GM20431 (cell line): ENCODE measurements around the gene KLHL35.

Experiments
- in situ Hi-C: fragments of 300-500 bp; cut with MseI, MboI; formaldehyde crosslinking; loops from one replicate; pipeline ENCODE4 v1.15.0; 2020; ENCODE audit warnings: low sequenced_read_pairs; ENCODE audit not compliant: unreplicated experiment

KLHL35 gene

DNA sequence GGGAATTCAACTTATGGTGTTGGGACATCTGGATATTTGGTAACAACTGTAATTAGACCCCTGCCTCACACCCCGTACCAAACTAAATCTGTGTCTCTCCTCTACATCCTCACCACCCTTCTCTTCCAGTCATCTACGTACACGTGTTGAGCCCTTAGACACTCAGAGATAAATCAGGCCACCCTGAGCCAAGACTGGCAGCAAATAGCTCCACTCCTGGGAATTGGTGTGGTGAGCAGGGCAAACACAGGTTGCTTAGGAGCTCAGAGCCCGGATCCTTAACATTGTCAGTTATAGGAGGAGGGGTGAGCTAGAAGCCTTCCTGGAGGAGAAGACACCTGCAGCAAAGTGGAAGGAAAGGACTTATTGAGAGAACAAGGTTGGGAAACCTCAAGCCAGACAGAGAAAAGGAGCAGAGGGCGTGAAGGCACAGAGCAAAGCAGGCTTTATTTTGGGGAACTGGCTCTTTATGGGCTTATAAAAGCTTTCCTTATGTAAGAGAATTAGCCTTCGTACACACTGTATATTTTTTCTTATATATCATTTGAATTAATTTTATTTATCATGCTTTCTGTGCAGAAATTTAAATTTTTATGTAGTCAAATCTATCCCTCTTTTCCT, 36.9 kb upstream of the KLHL35 start:
- in situ Hi-C loops: no loop called here

- in situ Hi-C loops: no loop called here
These were observed 35.7 kb upstream of the KLHL35 start for GRCh38 chr11:75468534-75469340.

DNA sequence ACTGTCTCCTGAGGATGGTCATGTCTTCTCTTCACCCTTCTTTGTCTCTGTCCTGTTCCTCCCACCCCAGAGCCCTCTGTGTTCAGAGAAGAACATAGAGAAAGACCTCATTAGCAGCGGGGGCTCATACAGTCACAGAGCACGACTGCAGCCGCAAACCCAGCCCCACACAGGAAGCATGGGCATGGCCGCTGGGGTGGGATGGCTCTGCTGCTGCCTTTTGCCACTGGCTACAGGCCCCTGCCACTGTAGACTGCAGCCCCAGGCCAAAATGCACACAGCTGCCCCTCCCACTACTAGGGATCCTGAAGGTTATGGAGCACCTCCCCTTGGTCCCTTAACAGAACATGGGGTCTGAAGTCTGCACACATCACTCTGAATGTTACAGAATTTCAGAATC, 34.9 kb upstream of the KLHL35 start:
- in situ Hi-C loops: no loop called here

DNA sequence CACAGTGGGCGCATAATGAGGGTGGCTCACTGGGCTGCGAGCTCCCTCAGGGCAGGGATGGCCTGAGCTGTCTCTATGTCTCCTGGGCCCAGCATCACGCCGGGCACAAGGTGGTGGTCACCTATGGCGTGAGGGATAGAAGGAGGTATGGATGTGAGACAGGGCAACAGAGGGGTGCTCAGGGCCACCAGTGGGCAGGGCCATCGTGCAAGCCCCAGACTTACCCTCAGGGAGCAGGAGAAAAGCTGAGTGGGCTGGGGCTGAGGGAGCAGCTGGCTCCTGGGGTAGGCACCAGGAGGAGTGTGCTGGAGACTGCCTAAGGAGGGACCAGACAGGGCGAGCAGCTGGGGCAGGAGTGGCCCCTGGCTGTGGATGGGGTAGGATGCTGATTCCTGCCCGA, 34.3 kb upstream of the KLHL35 start:
- in situ Hi-C loops: no loop called here

GRCh38 chr11:75465701-75466531, 32.9 kb upstream of the KLHL35 start:
- in situ Hi-C loops: no loop called here

DNA sequence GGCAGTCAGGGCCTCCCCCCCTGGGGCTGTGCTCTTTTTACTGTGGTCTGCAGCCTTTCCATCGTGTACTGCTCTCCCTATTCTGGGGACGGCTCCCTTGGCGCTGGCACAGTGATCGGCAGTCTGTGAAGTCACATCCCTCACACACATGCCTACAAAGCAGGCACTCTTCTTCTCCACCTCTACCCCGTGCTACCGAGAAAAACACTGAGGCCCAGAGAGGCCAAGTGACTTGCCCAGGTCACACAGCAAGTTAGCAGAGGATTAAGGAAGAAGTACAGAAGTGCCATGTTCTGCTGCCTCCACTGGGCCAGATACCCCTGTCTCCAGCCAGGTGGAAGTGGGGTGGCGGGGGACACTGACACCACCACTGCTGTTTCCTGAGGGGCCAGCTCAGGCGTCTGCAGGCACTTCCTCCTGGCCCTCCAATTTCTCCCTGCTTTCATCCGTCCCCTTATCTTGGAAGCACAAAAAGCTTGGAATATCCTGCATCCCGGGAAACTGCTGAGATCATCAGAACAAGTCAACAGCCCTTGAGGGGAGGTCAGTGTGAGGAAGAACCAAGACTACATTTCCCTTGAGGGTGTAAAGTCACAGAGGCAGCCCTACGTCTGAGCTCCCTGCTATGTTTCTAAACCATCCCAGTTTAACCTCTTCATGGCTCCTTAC, 30.2 kb upstream of the KLHL35 start:
- in situ Hi-C loops: no loop called here

DNA sequence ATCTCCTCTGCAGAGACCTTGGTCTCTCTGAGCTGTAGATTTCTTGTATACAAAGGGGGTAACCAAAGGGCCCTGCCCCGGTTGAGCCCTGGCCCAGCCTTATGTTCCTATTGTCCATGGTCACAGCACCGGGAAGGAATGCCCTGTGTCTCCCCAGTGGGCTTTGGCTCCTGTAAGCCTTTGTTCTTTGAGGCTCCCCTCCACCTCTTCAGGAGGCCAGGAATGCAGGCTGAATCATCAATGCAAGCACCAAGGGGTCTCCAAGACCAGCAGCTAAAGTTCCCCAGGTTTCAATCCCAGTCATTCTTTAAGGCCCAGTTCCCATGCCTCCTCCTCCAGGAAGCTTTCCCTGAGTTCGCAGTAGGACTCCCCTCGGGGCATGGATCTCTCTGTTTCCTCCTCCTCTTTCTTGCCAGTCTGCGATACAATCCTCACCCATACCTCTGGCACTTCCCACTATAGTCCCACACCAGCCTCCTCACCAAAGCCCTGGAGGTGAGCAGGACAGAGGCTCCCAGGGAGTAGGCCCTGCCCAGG, 29.2 kb upstream of the KLHL35 start:
- in situ Hi-C loops: no loop called here

GRCh38 chr11:75461151-75461550, 28.1 kb upstream of the KLHL35 start:
- in situ Hi-C loops: no loop called here

GRCh38 chr11:75456596-75457183, 23.7 kb upstream of the KLHL35 start:
- in situ Hi-C loops: no loop called here

GRCh38 chr11:75454987-75455386, 22.0 kb upstream of the KLHL35 start:
- in situ Hi-C loops: no loop called here

- in situ Hi-C loops: no loop called here
These were observed 21.1 kb upstream of the KLHL35 start for GRCh38 chr11:75453916-75454655.

- in situ Hi-C loops: no loop called here
These were observed 18.1 kb upstream of the KLHL35 start for GRCh38 chr11:75450826-75451821.

DNA sequence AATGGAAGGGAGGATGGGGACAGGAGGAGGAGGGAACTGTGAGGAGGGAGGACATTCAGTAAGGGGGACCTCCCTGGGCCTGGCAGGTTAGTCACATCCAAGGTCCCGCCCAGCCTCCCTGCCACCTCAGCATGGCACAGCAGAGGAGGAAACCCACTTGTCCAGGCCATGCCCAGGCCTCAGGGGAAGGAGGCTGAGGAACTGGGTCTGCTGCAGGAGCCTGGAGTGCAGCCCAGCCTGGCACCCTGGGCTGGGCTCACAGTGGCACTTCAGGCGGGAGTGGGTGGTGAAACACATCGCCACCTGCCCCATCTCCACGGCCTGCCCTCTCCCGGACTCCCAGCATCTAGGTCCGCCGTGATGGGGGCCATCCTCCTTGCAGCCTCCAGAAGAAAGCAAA, 17.2 kb upstream of the KLHL35 start:
- in situ Hi-C loops: no loop called here

DNA sequence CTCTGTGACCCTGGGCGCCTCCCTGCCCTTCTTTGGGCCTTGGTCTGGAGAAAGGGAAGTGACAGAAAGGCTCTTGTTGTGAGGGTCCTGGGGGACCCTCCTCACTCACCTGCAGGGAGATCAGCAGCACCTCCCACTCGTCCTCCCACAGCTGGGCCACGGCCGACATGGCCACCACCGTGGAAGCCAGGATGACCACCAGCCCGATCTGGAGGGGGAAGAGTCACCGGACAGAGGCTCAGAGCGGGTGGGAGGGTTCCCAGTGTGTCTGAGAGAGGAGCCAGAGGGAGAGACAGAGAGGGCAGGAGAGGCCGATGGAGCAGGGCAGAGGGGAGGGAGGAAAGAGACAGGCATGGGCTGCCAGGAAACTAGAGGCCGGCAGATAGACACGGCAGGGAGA, 16.8 kb upstream of the KLHL35 start:
- in situ Hi-C loops: loop anchor here (5.0 kb wide), 1 partner anchor 78 kb away; the partner anchor contains the start of gene GDPD5

DNA sequence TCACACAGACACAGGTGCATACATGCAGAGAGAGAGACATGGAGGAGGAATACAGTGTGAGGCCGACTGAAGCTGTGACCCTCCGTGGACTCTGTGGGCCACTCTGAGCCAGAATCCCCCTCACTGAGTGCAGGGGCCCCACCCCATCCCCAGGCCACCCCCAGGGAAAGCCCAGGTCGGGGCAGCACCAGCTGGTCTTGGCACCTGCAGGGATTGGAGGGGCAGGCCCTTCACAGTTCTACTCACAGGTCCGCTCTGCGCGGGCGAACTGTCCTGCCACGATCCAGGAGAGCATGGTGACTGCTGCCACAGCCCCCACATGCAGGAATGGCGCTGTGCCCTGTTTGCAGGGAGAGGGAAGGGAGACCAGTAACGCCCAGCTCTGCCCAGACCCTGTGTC, 16.3 kb upstream of the KLHL35 start:
- in situ Hi-C loops: loop anchor here (5.0 kb wide), 1 partner anchor 78 kb away; the partner anchor contains the start of gene GDPD5

- in situ Hi-C loops: loop anchor here (5.0 kb wide), 1 partner anchor 80 kb away; the partner anchor contains the start of gene GDPD5
These were observed 14.4 kb upstream of the KLHL35 start for GRCh38 chr11:75447415-75447814.

GRCh38 chr11:75445315-75445953, 12.4 kb upstream of the KLHL35 start:
- in situ Hi-C loops: loop anchor here (5.0 kb wide), 1 partner anchor 82 kb away; the partner anchor contains the start of gene GDPD5
